Posterior cingulate gyrus (tissue), 11 donors: ENCODE data around the gene C1QTNF4.

Source experiments
- DNase-seq, 10 donors: peaks; one replicate each; pipeline versions ENCODE4 v3.0.0 to v3.0.0-alpha.2; 2020 to 2021; ENCODE audit warnings: mixed read lengths in 3 of 10
- intact Hi-C: fragments of 100-400 bp; cut with DNase I; formaldehyde crosslinking; loops from one replicate; pipeline ENCODE4 v1.15.1; 2023

The C1QTNF4 gene

GRCh38 chr11:47541070-47541469 is 53.1 kb downstream of the C1QTNF4 start:
- DNase-seq, result no peak
- intact Hi-C loops, result no loop called here

GRCh38 chr11:47539681-47540039 is 54.6 kb downstream of the C1QTNF4 start:
- intact Hi-C loops, result no loop called here
- DNase-seq, result no peak
